AG09309 (cell line): ENCODE data around the gene DMC1.
A peak's percentile ranks its signal among the peaks of the same experiment; 100 is the strongest.
"Not testable (repeated sequence)": the region's sequence is repeated elsewhere in the genome, so short reads cannot be mapped to it uniquely, and the experiment has no call there.

Source experiments
- DNase-seq: peaks from one replicate; pipeline ENCODE4 v3.0.0-alpha.2; 2010; ENCODE audit warnings: low read depth
- H3K4me3 ChIP-seq: 2 replicates; pipeline ENCODE4 v1.5.1; 2011; ENCODE audit warnings: mild to moderate bottlenecking, low read depth, low read length, moderate library complexity; ENCODE audit not compliant: control insufficient read depth
- TF ChIP-seq, protein P1 (sequence below): IDR thresholded peaks from 2 replicates; pipeline ENCODE4 v1.5.1; 2011; ENCODE audit warnings: mild to moderate bottlenecking, low read depth, low read length, inconsistent platforms; ENCODE audit not compliant: insufficient read depth, control insufficient read depth; ENCODE audit errors: missing control alignments

DMC1 gene, protein sequence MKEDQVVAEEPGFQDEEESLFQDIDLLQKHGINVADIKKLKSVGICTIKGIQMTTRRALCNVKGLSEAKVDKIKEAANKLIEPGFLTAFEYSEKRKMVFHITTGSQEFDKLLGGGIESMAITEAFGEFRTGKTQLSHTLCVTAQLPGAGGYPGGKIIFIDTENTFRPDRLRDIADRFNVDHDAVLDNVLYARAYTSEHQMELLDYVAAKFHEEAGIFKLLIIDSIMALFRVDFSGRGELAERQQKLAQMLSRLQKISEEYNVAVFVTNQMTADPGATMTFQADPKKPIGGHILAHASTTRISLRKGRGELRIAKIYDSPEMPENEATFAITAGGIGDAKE

DNA sequence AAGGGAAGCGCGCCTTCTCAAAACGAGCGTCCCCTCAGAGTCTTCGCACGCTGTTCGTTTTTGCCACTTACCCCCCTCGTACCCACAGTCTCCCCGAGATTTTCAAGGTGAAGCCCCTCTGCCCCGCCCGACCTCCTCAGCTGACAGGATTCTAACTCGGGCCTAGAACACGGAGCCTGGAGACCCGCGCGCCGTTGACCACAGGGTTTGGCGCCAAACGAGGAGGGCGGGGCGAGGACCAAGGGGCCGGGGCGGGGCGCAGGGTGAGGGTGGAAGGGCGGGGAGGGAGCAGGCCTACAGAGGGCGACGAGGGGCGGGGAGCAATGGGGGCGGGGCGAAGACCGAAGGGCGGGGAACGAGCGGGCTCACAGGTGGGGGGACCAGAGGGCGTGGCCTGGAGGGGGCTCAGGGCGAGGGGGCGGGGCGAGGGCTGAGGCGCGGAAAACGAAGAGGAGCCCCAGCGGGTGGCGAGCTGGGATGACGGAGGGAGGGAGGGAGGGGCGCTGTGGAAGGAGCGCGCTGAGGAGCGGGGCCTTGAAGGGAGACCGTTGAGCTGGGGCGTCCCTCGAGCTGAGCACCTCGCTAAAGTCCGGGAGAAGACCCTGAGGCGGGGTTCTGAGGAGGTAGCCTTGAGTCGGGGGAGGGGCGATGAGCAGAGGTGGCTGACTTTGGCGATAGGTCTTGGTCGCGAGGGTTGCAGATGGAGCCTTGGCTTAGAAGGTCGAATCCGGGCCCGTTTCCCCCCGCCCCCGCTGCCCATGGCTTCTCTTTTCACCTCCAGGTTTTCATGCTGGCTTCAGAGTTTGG is at the start of gene DMC1:
Gene DMC1, minus strand, starts transcription at position 212 of the 807 bp plus-strand sequence. CDS start 1,927 bp downstream, outside the sequence.
- TF ChIP-seq, protein P1, sequence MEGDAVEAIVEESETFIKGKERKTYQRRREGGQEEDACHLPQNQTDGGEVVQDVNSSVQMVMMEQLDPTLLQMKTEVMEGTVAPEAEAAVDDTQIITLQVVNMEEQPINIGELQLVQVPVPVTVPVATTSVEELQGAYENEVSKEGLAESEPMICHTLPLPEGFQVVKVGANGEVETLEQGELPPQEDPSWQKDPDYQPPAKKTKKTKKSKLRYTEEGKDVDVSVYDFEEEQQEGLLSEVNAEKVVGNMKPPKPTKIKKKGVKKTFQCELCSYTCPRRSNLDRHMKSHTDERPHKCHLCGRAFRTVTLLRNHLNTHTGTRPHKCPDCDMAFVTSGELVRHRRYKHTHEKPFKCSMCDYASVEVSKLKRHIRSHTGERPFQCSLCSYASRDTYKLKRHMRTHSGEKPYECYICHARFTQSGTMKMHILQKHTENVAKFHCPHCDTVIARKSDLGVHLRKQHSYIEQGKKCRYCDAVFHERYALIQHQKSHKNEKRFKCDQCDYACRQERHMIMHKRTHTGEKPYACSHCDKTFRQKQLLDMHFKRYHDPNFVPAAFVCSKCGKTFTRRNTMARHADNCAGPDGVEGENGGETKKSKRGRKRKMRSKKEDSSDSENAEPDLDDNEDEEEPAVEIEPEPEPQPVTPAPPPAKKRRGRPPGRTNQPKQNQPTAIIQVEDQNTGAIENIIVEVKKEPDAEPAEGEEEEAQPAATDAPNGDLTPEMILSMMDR: no peak
- DNase-seq: no peak
- peak within 1 kb of the TSS; percentile 78 for H3K4me3 ChIP-seq

DNA sequence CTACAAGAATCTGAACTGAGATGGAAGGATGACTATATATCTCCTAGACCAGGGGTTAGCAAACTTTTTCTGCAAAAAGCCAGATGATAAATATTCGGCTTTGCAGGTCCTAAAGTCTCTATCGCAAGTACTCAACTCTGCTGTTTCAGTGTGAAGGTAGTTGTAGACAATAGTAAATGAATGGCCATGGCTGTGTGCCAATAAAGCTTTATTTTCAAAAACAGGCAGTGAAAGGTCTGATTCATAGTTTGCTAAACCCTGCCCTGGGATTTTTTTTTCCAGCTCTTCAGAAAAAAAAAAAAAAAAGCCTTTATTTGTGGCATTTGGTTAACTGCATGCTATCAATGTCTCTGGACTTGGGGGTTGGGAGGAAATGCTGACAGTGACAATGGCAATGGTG is 48.7 kb upstream of the DMC1 start:
- H3K4me3 ChIP-seq: no peak overlapping the region
- TF ChIP-seq, protein P1: no peak
- no peak for DNase-seq

DNA sequence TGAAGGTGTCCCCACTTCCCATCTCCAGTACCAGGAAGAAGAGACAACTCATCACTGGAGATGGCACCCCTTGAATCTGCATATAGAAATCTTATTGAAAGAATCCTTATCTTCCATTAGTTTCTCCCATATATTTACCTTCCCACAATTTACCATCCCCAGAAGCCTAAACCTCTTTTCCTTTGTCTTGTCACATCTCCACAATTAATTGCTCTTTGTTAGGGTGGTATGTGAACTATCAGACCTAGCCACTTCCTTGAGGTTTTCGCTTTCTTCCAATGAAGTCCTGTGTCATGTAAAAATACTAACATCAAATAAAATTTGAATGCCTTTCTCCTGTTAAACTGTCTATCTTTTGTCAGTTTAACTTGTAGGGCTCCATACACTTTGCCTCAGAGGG is 48.3 kb upstream of the DMC1 start:
- H3K4me3 ChIP-seq: no peak overlapping the region
- TF ChIP-seq, protein P1: no peak
- DNase-seq: no peak

DNA sequence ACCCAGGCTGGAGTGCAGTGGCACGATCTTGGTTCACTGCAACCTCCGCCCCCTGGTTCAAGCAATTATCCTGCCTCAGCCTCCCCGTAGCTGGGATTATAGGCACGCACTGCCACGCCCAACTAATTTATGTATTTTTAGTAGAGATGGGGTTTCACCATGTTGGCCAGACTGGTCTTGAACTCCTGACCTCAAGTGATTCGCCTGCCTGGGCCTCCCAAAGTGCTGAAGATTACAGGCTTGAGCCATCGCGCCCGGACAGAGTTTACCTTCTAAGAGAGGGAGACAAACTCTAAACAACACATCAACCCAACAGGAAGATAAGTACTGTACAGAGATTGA is 45.1 kb upstream of the DMC1 start:
- H3K4me3 ChIP-seq, DNase-seq: not testable (repeated sequence)

DNA sequence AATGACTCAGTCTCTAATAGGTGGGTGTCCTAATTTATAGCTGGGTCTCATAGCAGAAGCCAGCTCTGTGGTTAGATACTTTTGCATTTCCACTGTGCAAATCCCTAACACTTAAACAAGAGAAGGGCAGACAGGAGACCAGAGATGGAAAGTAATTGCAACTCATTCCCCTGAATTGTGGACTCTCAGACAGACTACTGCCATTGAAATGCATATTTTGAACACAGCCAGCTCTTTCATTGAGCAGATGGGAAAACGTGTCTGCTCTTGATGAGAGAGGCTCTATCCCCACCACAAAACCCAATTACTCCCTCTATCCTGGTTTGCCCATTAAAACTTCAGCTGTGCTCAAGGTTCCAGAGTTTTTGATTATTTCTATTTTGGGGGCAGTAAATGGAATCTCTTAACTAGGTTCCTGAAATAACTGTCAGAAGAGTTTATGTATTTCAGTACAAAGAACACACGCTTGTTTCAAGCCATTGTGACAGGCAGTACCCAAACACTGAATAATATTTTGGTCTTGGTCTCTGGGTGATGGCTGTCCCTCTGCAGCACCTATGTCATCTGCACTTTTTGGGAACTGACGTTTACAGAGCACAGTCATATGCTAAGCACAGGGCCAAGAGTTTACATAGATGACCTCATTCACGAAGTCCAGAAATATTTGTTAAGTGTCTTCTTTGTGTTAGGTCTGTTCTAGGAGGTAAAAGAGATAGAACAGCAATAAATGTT is 44.5 kb upstream of the DMC1 start:
- TF ChIP-seq, protein P1: no peak
- no peak overlapping the region for H3K4me3 ChIP-seq
- DNase-seq: no peak

DNA sequence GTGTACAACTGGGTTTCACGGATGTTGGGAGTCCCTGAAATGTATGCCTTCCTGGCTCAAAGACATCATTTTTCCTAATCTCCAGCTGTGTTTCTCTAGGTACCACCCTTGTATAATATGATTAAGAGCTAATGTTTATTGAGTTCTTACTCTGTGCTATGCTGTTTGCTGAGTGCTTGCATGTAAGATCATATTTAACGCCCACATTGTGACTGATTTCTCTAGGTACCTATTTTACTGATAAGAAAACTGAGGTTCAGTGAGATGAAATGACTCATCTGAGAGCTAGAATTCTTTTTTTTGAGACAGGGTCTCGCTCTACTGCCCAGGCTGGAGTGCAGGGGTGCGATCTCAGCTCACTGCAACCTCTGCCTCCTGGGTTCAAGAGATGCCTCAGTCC is 43.6 kb upstream of the DMC1 start:
- H3K4me3 ChIP-seq: no peak overlapping the region
- TF ChIP-seq, protein P1: no peak
- DNase-seq: no peak
